ENCODE data around the gene RAI1.

RAI1 gene

GRCh38 chr17:17837380-17837821 is 156.1 kb downstream of the RAI1 start:
- DNase-seq: no peak

- no peak for DNase-seq
Observed at GRCh38 chr17:17837966-17838962, 157.0 kb downstream of the RAI1 start.

GRCh38 chr17:17839791-17840707 is 158.8 kb downstream of the RAI1 start:
- peak; percentile 57 for DNase-seq

GRCh38 chr17:17840751-17841591 is 159.7 kb downstream of the RAI1 start:
- DNase-seq: peak; percentile 38

GRCh38 chr17:17841601-17842025 is 160.4 kb downstream of the RAI1 start:
- DNase-seq: no peak

GRCh38 chr17:17842111-17842876 is 161.0 kb downstream of the RAI1 start:
- DNase-seq: no peak

GRCh38 chr17:17843096-17843495 is 161.8 kb downstream of the RAI1 start:
- DNase-seq: no peak

GRCh38 chr17:17844079-17844478 is 162.8 kb downstream of the RAI1 start:
- no peak for DNase-seq

GRCh38 chr17:17844500-17844899 is 163.2 kb downstream of the RAI1 start:
- DNase-seq: no peak

- DNase-seq: no peak
Observed at GRCh38 chr17:17845046-17845775, 164.0 kb downstream of the RAI1 start.

DNA sequence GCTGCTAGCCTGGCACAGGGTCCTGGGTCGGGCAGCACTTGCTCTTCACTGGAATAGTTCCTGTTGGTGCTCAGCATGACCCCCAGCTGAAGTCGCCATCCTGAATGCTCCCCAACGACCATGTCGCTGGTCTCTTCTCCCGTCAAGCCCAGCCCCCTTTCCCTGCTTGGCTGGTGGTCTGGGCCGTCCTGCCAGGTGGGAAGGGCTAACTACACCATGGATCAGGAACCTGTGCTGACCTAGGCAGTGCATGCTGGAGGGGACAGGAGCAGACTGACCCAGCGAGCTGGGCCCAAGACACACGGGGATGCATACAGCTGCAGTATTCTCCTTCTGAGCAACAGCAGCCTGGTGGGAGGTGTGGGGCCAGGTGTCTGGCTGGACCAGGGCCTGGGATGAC is 164.7 kb downstream of the RAI1 start:
- DNase-seq: no peak

- DNase-seq: no peak
Observed at GRCh38 chr17:17846645-17847044, 165.4 kb downstream of the RAI1 start.

DNA sequence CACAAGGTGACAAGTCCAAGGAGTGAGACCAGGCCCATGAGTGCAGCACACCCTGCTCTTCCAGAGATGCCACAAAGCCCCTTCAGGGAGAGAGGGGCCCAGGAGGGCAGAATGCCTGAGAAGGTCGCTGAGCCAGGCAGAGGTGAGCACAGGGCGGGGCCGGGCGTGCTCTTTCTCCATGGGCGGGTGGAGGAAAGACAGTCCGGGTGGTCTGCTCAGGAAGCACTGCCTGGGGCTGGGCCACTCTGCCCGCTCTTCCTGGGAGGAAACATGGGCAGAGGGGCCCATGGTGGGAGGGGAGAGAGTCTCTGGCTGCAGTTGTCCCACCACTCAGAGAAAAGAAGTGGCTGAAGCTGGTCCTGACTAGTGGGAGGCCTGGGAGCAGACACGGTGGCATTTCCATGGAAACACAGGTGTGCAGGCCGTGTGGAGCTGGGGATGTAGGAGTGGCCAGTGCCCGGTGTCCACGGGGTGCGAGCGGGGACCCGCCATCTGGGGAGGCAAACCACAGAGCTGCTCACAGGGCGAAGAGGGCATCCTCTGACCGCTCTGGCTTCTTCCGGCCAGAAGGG is 165.9 kb downstream of the RAI1 start:
- no peak for DNase-seq

DNA sequence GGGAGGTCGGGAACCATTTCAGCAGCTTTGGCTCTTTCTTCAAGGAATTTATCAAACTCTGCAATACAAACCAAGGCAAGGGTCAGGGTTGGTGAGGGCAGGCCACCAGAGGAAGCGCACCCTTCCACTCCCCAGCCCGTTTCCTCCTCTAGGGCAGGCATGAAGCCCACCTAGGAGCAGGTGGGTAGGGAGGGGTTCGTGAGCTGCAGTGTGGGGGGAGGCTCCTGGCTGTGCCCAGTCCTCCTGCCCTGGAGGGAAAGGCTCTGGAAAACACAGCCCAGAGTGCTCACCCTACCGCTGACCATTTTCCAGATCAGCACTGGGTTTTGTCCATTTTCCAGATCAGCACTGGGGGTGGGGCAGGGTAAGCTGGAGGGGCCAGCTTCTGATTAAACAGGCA is 166.5 kb downstream of the RAI1 start:
- no peak for DNase-seq

- no peak for DNase-seq
Observed at GRCh38 chr17:17848311-17849082, 167.2 kb downstream of the RAI1 start.

DNA sequence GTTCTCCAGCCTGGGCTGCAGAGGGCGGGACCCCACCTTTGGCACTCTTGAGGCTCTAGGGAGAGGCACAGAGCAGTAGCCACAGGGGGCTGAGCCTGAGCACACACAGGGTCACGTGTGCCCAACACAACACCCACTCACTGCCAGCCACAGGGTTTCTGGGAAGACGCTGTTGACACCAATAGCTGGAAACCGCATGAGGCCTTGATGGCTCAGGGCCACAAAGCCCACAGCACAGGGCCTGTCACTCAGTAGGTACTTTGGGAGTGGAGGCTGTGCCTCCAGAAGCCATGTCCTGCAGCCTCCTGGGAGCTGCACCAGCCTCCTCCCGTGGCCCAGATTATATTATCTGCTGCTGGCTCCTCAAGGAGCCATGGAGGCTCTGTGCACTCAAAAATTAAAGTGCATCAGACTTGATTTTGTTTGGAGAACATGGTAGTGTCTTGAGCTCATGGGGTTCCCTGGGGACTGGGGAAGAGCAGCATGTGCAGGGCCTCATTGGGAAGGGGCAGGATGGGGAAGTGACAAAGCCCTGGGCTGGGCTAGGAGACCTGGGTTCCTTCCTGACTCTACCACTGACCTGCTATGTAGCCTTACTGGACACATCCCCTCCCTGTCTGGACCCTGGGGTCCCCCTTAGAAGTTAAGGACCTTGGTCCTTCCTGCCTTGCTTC is 168.0 kb downstream of the RAI1 start:
- no peak for DNase-seq

DNA sequence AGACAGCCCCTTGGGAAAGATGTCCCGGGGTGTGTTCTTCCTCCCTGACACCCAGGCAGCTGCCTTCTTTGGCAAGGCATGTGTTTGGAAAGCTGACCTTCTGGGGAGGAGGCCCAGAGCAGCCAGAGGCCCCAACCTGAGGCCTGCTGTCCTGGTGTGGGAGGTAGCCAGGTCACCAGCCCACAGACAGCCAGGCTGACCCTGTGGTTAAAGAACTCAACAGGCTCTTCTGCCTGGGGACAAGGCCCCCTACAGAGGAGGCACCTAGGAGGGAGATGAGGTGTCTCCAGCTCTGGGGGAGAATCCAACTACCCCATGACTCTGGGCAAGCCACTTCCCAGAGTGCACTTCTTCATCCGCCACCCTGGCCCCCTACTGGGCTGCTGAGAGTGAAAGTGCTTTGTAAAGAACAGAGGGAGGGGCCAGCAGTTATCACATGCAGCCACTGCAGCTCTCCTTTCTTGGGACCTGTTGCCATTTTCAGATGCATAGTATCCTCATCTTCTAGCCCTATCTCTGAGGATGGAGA is 168.7 kb downstream of the RAI1 start:
- DNase-seq: peak; percentile 17

DNA sequence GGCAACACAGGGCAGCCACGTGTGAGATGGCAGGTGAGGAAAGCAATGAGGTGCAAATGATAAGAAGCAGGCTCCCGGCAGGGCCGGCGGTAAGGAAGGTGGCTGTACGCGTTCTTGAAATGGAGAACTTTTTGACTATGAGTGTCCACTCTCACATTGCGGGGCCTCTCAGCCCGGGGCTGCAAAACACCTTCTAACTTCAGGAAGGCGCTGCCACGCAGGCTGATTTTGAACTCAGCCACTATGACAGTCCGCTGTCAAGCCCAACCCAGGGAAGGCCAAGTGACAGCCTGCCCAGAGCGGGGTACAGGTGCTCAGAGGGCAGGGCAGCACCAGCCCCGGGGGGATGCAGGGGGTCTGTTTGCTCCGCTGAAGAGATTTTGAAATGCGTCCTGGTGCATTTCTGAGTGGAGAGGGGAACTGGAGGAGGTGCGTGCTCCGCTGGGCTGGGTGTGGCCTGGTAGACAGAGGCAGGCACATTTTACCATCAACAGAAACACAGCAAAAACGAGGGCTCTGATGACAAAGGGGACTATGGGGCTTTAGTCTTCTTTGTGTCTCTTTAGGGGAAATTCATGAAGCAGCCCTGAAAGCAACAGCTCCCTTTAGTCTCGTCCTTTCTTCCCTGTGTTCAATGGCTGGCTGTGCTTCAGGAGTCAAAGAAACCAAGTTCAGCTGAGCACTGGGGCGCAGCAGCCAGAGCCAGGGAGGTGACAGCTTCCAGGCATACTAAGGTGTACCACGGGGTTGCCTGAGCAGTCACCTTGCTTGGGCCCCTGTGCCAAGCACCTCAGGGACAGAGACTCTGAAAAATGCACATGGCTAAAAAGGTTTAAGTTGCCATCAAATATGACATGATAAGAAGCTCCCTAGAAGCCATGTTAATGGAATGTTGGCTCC is 170.1 kb downstream of the RAI1 start:
- DNase-seq: no peak
